ENCODE results near the gene MAP4K1.
"Not testable (repeated sequence)": the region's sequence is repeated elsewhere in the genome, so short reads cannot be mapped to it uniquely, and the experiment has no call there.

Gene MAP4K1

GRCh38 chr19:38653028-38653571 is 35.3 kb upstream of the MAP4K1 start:
- DNase-seq (ENCODE audit: low read depth, low spot score), result peak; percentile 43

- DNase-seq (ENCODE audit: low read depth, low spot score), result peak; percentile 71
Measured at GRCh38 chr19:38650911-38651584, 33.3 kb upstream of the MAP4K1 start.

DNA sequence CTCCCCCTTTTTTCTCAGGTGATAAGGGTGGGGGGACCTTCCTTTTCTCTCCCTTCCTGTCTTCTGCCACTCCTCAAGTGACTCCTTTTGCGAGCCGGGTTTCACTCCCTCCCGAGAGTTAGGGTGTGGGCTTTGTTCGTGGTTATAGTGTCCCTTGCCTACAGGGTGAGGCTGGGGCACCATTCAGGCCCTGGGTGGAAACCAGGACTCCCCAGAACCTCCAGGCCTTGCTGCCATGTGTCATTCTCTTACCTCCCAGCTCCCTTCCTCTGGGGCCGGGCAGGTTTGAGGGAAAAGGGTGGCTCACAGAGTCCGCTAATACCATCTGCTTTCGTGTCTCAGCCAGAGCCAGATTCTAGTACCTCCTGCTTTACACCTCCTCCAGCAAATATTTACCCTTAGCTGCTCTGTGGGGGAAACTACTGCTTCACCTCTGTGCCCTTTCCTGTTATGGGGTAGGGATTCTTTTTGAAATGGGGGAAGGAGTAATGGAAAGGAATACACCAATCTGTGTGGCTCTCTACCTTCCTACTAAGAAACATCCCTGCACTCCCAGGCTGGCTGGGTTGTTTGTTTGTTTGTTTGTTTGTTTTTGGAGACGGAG is 32.5 kb upstream of the MAP4K1 start:
- DNase-seq (ENCODE audit: low read depth, low spot score), result peak; percentile 47

DNA sequence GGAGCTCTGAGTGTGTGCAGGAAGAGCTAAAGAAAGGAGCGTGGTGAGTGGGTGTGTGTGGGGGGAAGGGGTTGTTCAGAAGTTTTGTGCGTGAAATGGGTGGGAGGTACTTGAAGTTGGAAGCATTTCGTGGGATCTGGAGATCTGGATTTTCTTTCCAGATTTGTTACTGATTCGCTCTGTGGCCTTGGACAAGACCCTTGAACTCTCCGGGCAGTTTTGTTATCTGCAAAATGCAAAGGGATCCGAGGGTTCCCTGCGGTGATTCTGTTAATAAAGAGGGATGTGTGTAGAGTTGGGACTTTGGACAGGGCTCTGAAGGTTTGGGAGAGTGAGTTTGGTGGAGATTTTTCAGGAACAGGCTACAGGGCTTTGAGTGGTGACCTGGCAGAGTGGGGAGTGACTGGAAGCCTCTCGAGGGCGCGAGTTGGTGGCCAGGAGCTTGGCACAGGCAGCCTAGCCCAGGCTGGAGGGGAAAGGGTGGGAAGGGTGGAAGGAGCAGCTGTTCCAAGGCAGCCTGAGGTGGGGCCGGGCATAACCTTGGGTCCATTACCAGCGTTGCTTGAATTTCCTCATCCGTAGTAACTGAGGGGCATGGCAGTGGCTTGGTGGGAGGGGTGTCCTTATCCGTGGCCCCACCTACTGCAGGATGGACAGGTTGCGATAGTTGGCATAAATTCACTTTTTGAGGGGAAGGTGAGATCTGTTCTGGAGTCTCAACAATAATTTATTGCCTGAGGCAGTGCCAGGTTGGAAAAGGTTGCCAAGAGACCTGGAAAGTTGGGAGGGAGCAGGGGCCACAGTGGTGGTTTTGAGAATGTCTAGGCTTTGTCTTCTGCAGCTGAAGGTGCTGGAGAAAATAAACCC is 31.8 kb upstream of the MAP4K1 start:
- DNase-seq (ENCODE audit: low read depth, low spot score), result peak; percentile 59

DNA sequence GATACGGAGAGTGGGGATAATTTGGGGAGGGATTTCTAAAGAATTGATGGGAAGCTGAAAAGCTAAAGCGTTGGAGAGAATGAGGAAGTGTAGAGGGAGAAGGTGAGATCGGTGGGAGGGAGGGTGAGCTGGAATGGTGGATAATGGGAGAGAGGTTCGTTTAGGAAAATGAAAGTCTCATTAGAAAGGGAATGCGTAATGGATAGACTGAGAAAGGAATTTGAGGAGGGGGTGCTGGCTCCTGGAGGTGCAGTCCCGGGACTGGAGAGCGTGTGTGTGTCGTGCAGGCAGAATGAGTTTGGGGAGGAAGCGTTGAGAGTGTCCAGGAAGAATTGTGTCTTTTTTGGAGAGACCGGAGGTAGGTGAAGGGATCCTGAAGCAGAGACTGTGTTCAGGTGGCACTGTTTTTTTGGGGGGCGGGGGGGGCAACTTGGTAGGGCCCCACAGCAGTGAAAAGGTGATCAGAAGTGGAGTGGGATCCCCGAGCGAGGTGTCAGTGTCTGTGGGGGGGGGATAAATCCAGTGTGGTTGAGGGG is 31.1 kb upstream of the MAP4K1 start:
- DNase-seq (ENCODE audit: low read depth, low spot score), result peak; percentile 44

DNA sequence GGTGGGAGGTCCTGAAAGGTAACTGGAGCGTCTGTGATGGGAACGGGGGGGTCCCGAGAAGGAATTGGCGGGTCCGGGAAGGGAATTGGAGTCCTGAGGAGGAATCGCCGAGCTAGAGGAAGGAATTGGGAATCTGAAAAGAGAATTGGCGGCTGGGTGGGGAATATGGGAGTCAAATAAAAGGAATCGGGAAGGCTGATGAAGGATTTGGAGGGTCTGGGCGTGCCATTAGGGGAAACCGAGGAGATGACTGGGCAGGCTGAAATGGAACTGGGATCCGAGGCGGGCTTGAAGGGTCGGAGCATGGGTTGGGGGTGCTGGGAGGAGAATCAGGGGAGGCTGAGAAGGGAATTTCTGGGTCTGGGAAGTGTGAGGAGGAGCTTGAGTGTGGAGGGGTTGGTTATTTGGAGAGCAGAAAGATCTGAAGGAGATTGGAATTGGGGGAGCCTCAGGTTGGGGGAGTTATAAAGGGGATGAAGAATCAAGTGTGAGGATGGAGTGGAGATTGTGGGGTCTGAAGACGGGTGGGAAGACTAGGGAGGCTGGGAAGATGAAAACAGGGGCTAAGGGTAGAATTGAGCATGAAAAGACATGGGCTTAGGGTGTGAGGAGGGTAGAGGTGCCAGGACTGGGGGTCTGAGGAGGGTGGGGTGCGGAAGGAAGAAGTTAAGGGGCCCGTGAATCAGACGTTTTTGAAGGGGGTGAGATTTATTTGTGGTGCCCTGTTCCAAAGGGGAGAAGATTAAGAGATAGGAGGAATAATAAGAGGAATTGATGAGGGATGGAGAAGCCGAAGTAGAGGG is 30.4 kb upstream of the MAP4K1 start:
- peak; percentile 41 for DNase-seq (ENCODE audit: low read depth, low spot score)

DNA sequence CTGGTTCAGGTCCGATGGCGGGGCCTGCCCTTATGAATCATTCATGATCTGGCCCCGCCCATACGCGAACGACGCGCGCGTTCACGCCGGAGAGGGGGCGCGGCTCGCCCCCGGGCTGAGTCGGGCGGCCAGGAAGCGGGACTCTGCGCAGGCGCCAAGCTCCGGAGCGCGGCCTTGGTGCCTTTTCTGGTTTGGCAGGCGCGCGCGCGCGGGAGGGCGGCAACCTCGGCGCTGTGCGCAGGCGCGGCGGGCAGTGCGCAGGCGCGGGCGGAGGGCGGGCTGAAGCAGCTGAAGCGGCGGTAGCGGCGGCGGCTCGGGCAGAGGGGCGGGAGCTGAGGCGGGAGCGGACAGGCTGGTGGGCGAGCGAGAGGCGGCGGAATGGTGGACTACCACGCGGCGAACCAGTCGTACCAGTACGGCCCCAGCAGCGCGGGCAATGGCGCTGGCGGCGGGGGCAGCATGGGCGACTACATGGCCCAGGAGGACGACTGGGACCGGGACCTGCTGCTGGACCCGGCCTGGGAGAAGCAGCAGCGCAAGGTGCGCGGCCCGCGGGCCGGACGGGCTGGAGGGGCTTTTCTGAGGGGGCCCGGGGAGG is 29.7 kb upstream of the MAP4K1 start, which contains the start of gene ACTN4:
TSS of gene ACTN4 (plus strand) at position 282 of the 598 bp plus-strand sequence. CDS start at position 379, 97 bp downstream.
- DNase-seq (ENCODE audit: low read depth, low spot score), result peak; percentile 100

GRCh38 chr19:38644719-38645118 is 27.0 kb upstream of the MAP4K1 start:
- no peak for DNase-seq (ENCODE audit: low read depth, low spot score)

DNA sequence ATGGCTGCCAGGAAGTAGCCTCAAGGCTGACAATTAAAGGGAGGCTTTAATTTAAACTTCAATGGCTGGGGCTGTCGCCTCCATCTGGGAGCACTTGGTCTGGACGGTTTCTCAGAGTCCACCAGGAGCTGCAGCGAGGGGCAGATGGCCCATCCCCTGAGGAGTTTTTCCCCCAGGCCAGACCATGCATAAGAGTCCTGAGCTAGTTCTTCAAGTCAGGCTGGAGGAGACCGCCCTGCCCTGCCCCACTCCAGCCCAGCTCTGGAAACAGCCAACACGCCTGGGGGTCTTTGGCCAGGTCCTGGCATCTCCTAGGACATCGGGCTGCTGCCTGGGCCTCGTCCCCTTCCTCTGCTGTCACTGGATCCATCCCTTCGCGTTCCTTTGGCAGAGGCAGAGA is 24.4 kb upstream of the MAP4K1 start:
- no peak for DNase-seq (ENCODE audit: low read depth, low spot score)

- no peak for DNase-seq (ENCODE audit: low read depth, low spot score)
Measured at GRCh38 chr19:38640368-38640767, 22.6 kb upstream of the MAP4K1 start.

- DNase-seq (ENCODE audit: low read depth, low spot score), result no peak
Measured at GRCh38 chr19:38639679-38640078, 21.9 kb upstream of the MAP4K1 start.

GRCh38 chr19:38638461-38638860 is 20.7 kb upstream of the MAP4K1 start:
- DNase-seq (ENCODE audit: low read depth, low spot score), result no peak

DNA sequence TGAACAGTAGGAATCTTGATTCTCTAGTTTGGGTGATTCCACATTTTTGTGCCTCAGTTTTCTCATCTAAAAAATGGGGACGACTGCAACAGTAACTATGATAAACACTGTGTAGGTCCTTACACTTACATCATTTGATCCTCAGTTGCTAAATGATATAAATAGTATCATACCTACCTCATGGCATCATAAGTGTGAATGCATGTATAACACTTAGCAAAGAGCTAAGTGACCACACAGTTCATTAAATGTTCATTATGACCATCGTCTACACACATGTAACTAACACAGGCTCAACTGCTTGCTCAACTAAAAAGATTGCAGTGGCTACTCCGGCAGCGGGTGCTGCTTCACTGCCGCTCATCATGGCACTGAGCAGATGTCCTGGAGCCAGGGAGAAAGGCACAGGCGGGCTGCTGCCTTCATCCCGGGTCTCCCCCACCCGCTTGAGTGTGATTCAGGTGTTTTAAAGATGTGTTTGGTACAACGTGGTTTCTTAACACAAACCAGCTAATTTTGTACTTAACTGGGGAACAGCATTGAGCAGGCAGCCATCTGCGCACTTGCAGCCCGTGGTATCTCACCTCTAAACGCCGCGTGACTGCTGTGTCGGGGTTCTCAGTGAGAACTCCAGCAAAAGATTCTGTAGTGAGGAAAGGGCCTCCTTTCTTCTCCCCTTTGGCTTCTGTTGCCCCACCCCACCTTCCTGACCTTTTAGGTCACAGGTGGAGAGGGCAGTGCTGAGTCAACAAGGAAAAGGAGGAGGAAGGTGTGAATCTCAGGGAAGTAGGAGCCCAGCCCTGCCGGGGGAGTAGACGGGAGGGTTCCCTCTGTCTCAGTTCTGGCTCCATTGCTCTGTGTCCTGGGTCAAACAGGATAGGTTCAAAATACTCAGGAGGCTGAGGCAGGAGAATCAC is 18.0 kb upstream of the MAP4K1 start:
- no peak for DNase-seq (ENCODE audit: low read depth, low spot score)

- peak; percentile 87 for DNase-seq (ENCODE audit: low read depth, low spot score)
Measured at GRCh38 chr19:38634757-38635482, 17.2 kb upstream of the MAP4K1 start.

DNA sequence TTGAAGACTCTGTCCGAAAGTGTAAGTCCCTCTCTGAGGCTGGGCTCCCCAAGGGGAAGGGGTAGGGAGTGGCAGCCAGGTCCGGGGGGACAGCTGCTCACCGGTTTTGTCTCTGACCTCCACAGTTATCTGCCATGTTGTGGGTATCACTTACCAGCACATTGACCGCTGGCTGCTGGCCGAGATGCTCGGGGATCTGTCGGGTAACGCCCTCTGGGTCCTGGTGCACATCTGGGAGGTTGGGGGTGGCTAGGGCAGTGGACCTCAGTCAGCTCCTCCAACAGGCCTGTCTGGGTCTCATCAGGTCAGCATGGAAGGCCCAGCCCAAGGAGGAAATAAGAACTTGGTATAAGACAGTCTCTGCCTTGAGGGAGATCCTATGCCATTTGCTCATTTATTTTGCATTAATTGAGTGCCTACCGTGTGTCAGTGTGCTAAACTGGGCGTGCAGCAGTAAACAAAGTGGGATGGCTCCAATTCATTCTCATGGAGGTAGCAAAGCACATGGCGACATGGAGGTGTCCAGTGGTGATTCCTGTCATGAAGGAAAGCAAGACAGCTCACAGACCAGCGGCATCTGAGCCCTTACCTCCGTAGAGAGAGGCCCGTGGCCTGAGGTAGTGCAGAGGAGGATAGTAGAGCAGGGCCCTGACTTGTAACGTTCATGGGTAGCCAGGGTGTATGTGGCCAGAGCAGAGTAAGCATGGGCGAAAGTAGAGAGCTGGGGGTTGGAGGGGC is 14.9 kb upstream of the MAP4K1 start:
- no peak for DNase-seq (ENCODE audit: low read depth, low spot score)

DNA sequence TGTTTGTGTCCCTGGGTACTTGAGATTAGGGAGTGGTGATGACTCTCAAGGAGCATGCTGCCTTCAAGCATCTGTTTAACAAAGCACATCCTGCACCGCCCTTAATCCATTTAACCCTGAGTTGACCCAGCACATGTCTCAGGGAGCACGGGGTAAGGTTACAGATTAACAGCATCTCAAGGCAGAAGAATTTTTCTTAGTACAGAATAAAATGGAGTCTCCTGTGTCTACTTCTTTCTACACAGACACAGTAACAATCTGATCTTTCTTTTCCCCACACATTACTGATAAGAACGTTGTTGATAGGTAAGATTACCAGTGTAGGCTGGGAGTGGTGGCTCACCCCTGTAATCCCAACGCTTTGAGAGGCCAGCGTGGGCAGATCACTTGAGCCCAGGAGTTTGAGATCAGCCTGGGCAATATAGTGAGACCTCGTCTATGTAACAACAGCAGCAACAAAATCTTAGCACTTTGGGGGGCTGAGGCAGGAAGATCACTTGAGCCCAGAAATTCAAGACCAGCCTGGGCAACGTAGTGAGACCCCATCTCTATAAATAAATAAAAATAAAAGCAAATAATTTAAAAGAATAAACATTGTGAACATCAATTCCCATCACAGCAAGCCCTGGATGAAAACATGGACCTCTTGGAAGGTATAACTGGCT is 14.2 kb upstream of the MAP4K1 start:
- DNase-seq (ENCODE audit: low read depth, low spot score), result not testable (repeated sequence)

- not testable (repeated sequence) for DNase-seq (ENCODE audit: low read depth, low spot score)
Measured at GRCh38 chr19:38631301-38631700, 13.5 kb upstream of the MAP4K1 start.

DNA sequence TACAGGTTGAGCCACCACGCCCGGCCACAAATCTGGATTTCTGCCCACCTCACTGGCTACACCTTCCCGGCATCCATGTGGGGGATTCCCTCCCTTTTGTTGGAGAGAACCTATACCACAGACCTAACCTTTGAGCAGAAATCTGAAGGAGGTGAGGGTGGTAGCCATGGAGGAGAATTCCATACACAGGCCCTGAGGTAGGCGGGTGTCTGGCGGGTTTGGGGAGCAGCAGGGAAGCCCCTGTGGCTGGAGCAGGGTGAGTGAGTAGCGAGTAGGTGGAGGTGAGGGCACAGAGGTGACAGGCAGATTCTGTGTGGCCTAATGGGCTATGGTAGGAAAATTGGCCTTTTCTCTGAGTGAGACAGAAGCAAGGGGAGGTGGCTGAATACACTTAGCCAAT is 11.8 kb upstream of the MAP4K1 start:
- no peak for DNase-seq (ENCODE audit: low read depth, low spot score)

Data from astrocyte of the hippocampus (primary cell).